GM18517 (cell line): Measurements from ENCODE around the gene RNASE4.
A peak's percentile ranks its signal among the peaks of the same experiment; 100 is the strongest.
"Not testable (repeated sequence)": the region's sequence is repeated elsewhere in the genome, so short reads cannot be mapped to it uniquely, and the experiment has no call there.

Experiments
- ATAC-seq: cut with Tn5 transposase; IDR thresholded peaks from one replicate; pipeline ENCODE4 v1.9.1; 2021; ENCODE audit warnings: mild to moderate bottlenecking, moderate library complexity; ENCODE audit not compliant: unreplicated experiment

Gene RNASE4

DNA sequence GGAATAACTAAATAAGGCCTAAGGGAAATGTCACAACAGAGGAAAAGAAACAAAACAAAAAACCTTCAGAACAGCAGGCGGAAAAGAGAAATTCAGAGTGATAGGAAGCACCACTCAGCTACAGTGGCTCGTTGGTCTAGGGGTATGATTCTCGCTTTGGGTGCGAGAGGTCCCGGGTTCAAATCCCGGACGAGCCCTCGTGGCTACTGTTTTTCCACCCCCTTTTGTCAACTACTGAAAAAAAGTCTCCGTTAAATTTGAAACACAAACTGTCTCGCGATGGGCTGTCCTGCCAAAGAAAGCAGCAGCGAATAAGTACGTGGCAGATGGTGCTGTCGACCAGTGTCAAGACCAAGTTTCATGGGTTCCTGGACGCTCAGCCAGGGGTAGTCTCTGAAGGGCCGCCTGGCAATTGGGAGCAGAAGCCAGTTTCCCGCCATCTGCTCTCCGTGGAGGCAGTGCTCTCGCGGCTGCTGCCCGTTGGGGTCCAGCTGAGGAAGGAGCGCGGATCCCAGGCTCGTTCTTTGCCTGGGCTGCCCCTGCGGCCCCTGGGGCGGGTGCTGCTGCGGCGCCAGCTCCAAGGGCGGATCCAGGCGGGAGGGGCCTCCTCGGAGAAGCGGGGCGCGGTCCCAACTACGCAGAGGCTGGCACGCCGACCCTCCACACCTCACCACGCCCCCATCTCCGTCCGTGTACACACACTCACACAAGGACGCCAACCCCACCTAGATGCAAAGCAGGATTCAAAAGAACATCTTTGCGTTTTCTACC lies at the start of gene RNASE4:
Gene RNASE4, plus strand, starts transcription at position 670 of the 771 bp plus-strand sequence. CDS start 14,812 bp downstream, outside the sequence.
- ATAC-seq, result peak; percentile 37

DNA sequence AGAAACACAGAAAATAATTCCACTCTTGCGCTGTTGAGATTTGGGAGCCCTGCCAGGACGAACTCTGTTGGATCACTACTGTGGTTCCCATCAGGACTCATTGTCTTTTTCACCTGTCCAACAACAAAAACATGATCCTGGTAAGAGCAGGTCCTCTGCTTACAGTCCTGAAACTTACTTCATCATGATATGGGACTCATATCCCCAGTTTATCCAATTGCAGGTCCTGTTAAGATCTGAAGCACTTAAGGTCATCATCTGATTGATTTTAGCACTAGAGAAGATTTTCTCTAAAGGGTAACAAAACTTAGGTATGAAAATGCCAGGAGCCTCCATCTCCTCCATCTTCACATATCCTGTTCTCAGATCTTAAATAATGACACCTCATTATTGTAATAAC lies 42.8 kb upstream of the RNASE4 start, which contains the start of gene OR6S1:
Gene OR6S1, minus strand, starts transcription at position 101 of the 400 bp plus-strand sequence. Its CDS starts 0 bp downstream, at position 101.
- ATAC-seq, result no peak

DNA sequence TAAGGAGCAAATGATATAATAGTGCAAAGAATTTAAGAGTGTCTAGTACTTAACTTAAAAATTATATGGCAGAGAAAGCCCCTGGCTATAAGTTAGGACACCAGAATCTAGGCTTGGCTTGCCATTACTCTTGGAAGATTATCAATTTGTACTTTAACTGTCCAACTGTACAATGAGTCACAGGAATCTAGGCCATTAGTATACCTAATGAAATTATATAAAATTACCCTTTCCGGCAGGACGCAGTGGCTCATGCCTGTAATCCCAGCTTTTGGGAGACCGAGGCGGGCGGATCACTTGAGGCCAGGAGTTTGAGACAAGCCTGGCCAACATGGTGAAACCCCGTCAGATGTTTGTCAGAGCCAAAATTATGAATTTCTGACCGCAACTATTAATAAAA lies 42.2 kb upstream of the RNASE4 start:
- ATAC-seq, result no peak

- not testable (repeated sequence) for ATAC-seq
Measured at GRCh38 chr14:20642755-20643154, 41.6 kb upstream of the RNASE4 start.

DNA sequence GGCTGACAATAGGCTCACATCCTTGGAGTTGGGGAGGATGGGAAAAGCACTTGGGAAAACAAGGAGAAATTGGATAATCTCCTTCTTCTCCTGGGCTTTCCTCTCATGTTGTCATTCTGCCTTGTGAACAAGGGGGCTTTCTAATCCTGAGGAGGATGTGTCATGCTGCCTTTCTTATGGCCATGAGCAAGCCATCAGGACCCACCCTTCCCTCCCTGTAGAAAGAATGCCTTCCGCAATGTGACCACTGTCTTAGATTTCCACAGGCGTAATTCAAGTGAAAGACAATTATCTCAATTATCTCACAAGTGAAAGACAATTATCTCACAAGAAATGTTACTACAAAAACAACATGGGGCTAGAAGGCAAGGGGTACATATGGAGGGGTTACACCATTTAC lies 39.8 kb upstream of the RNASE4 start:
- no peak for ATAC-seq

DNA sequence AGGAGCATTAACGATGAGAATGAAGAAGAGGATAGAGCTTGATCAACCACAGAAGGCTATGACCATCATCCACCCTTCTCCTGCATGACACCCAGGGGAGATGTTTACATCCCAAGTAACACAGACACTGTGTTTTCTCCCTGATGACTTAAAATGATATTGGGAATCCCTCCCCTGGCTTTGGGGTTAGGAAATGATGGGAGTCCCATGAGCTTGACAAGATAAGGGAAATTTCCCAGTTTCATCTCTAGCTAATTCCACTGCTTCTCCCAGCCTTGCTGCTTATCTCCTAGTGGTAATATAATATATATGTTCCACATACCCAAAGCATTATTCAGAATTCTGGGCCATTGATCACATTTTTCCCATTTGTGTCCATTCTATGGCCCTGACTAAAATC lies 38.9 kb upstream of the RNASE4 start:
- ATAC-seq, result no peak

DNA sequence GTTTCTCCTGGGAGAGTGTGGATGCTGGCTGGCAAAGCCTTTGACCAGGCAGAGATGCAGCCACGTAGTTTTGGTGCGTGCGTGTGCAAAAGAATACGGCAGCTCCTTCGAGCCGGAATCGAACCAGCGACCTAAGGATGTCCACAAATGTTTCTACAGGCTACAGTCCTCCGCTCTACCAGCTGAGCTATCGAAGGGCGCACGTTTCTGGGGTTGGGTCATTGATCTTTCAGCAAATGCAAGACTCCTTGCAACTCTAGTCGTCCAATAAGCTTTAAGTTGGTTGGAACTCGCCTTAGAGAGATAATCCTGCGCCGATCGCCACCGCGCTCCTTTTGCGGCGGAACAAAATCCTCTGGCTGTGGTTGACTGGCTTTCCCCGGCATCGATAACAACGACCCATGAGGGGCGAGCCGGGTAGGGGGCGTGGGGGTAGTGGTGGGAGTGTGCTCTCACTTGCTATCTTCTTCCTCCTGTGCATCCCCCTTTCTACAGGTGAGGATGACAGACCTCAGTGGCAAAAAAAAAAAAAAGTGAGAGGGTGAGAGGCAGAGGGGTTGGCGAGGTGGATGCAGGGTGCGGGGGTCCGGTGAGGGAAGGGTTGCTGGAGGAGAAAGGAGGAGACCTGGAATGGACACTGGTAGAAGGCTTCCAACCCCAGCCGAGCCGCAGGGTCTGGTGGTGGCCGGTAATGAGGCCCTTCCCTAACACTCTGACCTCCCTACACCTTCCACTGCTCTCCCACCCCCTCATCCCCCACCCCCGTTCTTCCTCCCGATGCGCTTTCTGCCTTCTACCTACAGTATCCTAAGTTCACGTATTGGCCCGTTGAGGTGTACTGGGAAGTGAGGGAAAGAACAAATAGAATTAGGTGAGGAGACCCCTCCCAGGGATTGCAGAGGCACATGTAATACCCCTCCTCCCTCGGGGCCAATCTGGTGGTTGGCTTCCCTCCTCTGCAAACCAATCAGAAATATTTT lies 31.1 kb upstream of the RNASE4 start:
- ATAC-seq, result no peak

DNA sequence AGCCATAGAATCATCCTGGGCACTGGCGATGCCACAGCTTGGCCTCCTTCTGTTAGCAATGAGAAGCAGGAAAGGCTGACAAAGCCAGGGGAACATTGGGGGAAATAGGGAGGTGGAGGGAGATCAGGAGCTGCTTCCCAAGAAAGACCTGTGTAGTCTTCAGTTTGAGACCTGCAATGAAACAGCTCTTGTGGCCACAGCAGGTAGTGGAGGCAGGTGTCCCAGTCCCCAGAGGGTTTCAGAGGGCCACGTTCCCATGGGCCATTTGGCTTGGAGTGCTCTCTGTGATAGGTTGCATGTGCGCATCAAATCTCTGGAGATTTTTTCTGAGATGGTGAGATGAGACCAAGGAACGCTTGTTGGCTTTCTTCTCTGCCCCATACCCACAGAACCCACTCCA lies 28.5 kb upstream of the RNASE4 start:
- ATAC-seq, result no peak

DNA sequence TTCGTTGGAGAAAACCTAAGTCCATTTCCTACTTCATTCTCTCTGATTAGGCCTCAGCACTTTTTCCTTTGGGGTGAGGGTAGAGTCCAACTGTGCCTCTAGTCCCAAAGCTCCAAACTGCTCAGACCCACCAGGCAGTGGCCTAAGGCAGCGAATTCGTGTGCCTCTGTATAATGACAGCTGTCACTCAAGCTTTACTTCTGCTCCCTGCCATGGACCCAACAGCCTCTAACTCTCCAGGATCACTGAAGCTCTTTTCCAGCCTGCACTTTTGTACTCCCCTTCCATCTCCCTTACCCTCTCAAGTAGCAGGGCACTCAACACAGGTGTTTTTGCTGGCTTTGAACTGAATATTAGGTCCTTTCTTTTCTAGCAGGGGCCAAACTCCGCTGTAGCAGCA lies 28.1 kb upstream of the RNASE4 start:
- ATAC-seq, result no peak

GRCh38 chr14:20657216-20658211 lies 26.8 kb upstream of the RNASE4 start:
- no peak for ATAC-seq

DNA sequence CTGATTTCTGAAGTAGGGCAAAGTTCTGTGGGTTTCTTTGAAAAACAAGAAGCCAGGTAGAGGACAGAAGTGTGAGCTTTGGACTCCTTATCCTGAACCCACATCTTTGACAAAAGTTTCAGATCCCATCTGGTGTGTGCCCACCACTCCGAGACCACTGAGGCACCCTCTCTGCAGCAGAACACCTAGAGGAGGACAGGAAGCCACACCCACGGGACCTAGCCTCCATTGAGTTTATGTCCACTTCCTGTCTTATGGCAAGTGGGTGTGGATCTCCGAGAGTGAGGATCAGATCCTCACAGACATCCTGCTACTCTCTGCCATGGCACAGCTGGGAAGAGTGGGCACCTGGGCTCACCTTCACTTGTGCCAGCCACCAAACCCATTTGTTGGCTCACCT lies 26.1 kb upstream of the RNASE4 start:
- no peak for ATAC-seq

DNA sequence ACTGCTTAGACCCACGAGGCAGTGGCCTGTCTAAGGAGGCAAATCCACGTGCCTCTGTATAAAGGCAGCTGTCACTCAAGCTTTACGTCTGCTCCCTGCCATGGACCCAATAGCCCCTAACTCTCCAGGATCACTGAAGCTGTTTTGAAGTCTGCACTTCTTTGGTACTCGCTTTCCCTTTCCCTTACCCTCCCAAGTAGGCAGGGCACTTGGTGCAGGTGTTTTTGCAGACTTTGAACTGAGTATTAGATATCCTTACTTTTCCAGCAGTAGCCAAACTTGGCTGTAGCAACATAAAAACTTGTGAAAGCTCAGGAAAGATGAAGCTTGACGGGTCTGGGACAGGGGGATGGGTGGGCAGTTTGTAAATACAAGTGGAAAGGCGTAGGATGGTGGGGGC lies 25.0 kb upstream of the RNASE4 start:
- ATAC-seq, result no peak

- no peak for ATAC-seq
Measured at GRCh38 chr14:20659813-20660395, 24.5 kb upstream of the RNASE4 start.

GRCh38 chr14:20661197-20661596 lies 23.2 kb upstream of the RNASE4 start:
- no peak for ATAC-seq

DNA sequence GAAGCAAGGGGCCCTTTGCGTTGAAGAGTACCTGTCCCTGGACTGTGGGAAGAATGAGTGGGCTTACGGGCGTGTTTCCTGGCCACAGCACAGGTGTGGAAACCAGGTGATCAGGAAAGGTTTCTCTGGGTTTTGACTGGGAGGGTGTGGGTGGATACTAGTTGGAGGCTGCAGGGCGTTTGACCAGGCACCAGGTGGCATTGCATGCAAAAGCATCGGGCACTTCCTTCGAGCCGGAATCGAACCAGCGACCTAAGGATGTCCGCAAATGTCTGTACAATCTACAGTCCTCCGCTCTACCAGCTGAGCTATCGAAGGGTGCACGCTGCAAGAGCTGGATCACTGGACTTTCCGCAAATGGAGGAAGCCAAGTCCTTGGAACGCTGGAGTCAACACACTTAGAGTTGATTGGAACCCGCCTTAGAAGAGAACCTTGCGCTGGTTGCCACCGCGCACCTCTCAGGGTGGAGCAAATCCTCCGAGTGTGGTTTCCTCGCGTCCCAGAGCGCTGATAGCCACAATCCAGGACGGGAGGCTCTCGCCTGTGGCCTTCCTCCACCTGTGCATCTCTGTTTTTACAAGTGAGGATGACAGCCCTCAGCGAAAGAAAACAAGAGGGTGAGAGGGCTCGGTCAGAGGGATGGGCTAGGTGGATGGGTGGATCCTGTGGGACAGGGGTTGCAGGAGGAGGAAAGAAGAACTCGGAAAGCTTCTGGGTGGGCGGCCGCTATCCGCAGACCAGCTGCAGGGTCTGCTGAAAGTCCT lies 21.2 kb upstream of the RNASE4 start:
- peak; percentile 43 for ATAC-seq

- not testable (repeated sequence) for ATAC-seq
Measured at GRCh38 chr14:20666400-20666961, 17.9 kb upstream of the RNASE4 start.

DNA sequence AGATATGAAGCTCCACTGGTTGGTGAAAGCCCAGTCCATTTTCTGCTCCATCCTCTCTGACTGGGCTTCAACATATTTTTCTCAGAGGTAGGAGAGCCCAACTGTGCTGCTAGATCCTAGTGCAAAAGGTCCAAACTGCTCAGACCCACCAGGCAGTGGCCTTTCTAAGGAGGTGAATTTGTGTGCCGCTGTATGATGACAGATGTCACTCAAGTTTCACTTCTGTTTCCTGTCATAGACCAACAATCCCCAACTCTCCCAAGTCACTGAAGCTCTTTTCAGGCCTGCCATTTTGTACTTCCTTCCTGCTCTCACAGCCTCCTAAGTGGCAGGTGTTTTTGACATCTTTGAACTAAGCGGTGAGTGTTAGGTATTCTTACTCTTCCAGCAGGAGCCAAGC lies 16.4 kb upstream of the RNASE4 start:
- peak; percentile 86 for ATAC-seq

GRCh38 chr14:20668969-20669368 lies 15.4 kb upstream of the RNASE4 start:
- ATAC-seq, result no peak
